ENCODE measurements around the gene RNF212. TPM values are rescaled to one million over a fixed set of nuclear protein-coding genes. Genes with fewer than 3 reads are reported as not detected.

Gene RNF212
- total and polyA plus RNA-seq, 9 of the 15 experiments (the other 6 are each of a cell fraction or from before 2014, with no cell fraction given), result 0.04 TPM; not detected in 8

DNA sequence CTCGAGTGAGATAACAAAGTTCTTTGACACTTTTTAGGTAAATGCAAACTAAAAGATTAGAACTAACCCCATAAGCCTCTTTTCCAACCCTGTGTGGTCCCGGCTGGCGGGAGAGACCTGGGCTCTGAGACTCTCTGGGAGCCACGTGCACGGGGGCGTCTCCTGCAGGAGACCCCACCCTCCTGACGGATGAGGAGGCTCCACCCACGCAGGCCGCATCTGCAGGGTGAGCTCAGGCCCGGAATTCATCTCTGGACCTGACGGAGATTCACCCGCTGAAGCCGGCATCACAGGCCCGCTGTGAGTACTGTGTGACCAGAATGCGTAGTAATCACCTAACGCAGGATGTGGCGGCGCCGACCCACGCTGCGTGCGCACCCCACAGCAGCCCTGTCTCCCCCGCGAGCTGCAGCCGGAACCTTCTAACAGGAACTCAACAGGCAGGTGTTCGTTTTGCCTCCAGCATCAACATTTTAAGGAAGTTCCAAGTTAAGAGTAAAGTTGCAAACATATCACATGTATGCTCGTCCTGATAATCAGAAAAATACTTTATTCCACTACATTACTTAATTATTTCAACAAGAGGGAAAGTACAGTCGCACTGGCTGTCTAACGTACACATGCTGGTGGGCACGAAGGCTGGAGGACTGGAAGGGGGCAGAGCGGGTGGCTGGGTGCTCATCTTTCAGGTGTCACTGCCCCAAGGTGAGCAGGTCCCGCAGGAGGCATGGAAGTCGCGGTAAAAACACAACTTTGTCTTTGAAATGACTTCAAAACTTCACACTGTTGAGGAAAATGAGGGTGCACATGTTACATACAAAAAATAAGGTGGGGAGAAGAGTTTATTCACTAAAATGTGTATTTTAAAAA is 57.4 kb downstream of the RNF212 start (continued):
- TF ChIP-seq YY1 (IDR thresholded peaks at IDR 0.05; ENCODE audit: borderline replicate concordance in 1 of 3, control insufficient read depth in 1 of 3, extremely low read depth in 1 of 3, insufficient read depth in 3 of 3, insufficient read length in 1 of 3, insufficient replicate concordance in 2 of 3, low read depth in 1 of 3, low read length in 2 of 3) (peak in 1 of 3 experiments; percentile 6), L3MBTL2 (IDR thresholded peaks at IDR 0.05) (peak; percentile 91), RBBP5 (IDR thresholded peaks at IDR 0.05; ENCODE audit: borderline replicate concordance, insufficient read depth, low read length, poor library complexity, severe bottlenecking) (no peak), SMARCE1 (IDR thresholded peaks at IDR 0.05) (no peak), POLR2A (conservative IDR thresholded peaks at IDR 0.05) (no peak), ZNF764 (CRISPR knock-in tag; IDR thresholded peaks at IDR 0.05; ENCODE audit: low read depth) (no peak), HDGF (IDR thresholded peaks at IDR 0.05) (no peak), EZH2 (IDR thresholded peaks at IDR 0.05; ENCODE audit: borderline replicate concordance, low read depth, low read length) (no peak), ASH1L (IDR thresholded peaks at IDR 0.05; ENCODE audit: borderline replicate concordance, low read depth, partially characterized antibody) (no peak), ZNF766 (CRISPR knock-in tag; conservative IDR thresholded peaks at IDR 0.05) (no peak), SFPQ (IDR thresholded peaks at IDR 0.05; ENCODE audit: low read depth, low read length) (no peak), ZNF518B (CRISPR knock-in tag; IDR thresholded peaks at IDR 0.05) (no peak), ZKSCAN8 (CRISPR knock-in tag; IDR thresholded peaks at IDR 0.05) (no peak), ZNF589 (CRISPR knock-in tag; IDR thresholded peaks at IDR 0.05; ENCODE audit: low read depth) (no peak), DDX20 (tag; IDR thresholded peaks at IDR 0.05; ENCODE audit: low read depth) (no peak), TAF15 (IDR thresholded peaks at IDR 0.05; ENCODE audit: low read depth, low read length) (no peak), ETV5 (CRISPR knock-in tag; IDR thresholded peaks at IDR 0.05; ENCODE audit: low read depth) (no peak)
- TF ChIP-seq, protein P1, sequence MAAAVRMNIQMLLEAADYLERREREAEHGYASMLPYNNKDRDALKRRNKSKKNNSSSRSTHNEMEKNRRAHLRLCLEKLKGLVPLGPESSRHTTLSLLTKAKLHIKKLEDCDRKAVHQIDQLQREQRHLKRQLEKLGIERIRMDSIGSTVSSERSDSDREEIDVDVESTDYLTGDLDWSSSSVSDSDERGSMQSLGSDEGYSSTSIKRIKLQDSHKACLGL (CRISPR knock-in tag; IDR thresholded peaks at IDR 0.05; ENCODE audit: borderline replicate concordance, poor library complexity, severe bottlenecking), result peak; percentile 5
- TF ChIP-seq, protein P2, sequence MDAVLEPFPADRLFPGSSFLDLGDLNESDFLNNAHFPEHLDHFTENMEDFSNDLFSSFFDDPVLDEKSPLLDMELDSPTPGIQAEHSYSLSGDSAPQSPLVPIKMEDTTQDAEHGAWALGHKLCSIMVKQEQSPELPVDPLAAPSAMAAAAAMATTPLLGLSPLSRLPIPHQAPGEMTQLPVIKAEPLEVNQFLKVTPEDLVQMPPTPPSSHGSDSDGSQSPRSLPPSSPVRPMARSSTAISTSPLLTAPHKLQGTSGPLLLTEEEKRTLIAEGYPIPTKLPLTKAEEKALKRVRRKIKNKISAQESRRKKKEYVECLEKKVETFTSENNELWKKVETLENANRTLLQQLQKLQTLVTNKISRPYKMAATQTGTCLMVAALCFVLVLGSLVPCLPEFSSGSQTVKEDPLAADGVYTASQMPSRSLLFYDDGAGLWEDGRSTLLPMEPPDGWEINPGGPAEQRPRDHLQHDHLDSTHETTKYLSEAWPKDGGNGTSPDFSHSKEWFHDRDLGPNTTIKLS (IDR thresholded peaks at IDR 0.05; ENCODE audit: borderline replicate concordance, low read depth), result no peak

Measured in K562 (cell line).